GM21367 (cell line): ENCODE data around the gene TAPBP.
A peak's percentile ranks its signal among the peaks of the same experiment; 100 is the strongest.
"Not testable (repeated sequence)": the region's sequence is repeated elsewhere in the genome, so short reads cannot be mapped to it uniquely, and the experiment has no call there.

Experiments used
- ATAC-seq: cut with Tn5 transposase; IDR thresholded peaks from one replicate; pipeline ENCODE4 v1.9.1; 2021; ENCODE audit not compliant: unreplicated experiment

Gene TAPBP

GRCh38 chr6:33313709-33314514, at the start of gene TAPBP:
Gene TAPBP (minus strand): TSS chr6:33314078. CDS start chr6:33314041, 37 bp downstream.
- ATAC-seq: no peak

- not testable (repeated sequence) for ATAC-seq
Observed at GRCh38 chr6:33363486-33363885, 49.6 kb upstream of the TAPBP start.

- ATAC-seq: no peak
Observed at GRCh38 chr6:33359331-33359730, 45.5 kb upstream of the TAPBP start.

GRCh38 chr6:33357160-33357871, 43.4 kb upstream of the TAPBP start:
- ATAC-seq: not testable (repeated sequence)

GRCh38 chr6:33356295-33356694, 42.4 kb upstream of the TAPBP start:
- no peak for ATAC-seq

GRCh38 chr6:33355860-33356259, 42.0 kb upstream of the TAPBP start:
- not testable (repeated sequence) for ATAC-seq

- no peak for ATAC-seq
Observed at GRCh38 chr6:33347816-33348215, 33.9 kb upstream of the TAPBP start.

- not testable (repeated sequence) for ATAC-seq
Observed at GRCh38 chr6:33346972-33347371, 33.1 kb upstream of the TAPBP start.

- no peak for ATAC-seq
Observed at GRCh38 chr6:33344701-33345697, 31.1 kb upstream of the TAPBP start.

GRCh38 chr6:33343953-33344611, 30.2 kb upstream of the TAPBP start:
- ATAC-seq: peak; percentile 49

GRCh38 chr6:33343606-33343952, 29.7 kb upstream of the TAPBP start:
- ATAC-seq: not testable (repeated sequence)

- ATAC-seq: no peak
Observed at GRCh38 chr6:33339193-33339592, 25.3 kb upstream of the TAPBP start.

GRCh38 chr6:33336495-33336894, 22.6 kb upstream of the TAPBP start:
- no peak for ATAC-seq

- ATAC-seq: no peak
Observed at GRCh38 chr6:33335916-33336315, 22.0 kb upstream of the TAPBP start.

GRCh38 chr6:33333666-33334065, 19.8 kb upstream of the TAPBP start:
- no peak for ATAC-seq

GRCh38 chr6:33330736-33331135, 16.9 kb upstream of the TAPBP start:
- no peak for ATAC-seq

- no peak for ATAC-seq
Observed at GRCh38 chr6:33329058-33329457, 15.2 kb upstream of the TAPBP start.

GRCh38 chr6:33324125-33324524, 10.2 kb upstream of the TAPBP start:
- ATAC-seq: no peak

- no peak for ATAC-seq
Observed at GRCh38 chr6:33323623-33323948, 9.7 kb upstream of the TAPBP start.

GRCh38 chr6:33321227-33321626, 7.3 kb upstream of the TAPBP start:
- no peak for ATAC-seq
